Gastrocnemius medialis (tissue), 4 donors: ENCODE data around the gene NINJ2. TPM values are rescaled to one million over a fixed set of nuclear protein-coding genes. Genes with fewer than 3 reads are reported as not detected.

Experiments
- ATAC-seq, 2 donors: fragments of 150-250 bp; one replicate each; pipeline ENCODE4 v1.9.1; 2016
- DNase-seq, 2 donors: peaks; one replicate each; pipeline ENCODE4 v3.0.0-alpha.2; 2019
- H3K27ac ChIP-seq, 4 donors: fragments of 200-600 bp; sonication (generic); 1 replicate in 1 of 4; 2 replicates in 3 of 4; pipeline ENCODE4 v1.5.1; 2016 to 2018; ENCODE audit warnings: mild to moderate bottlenecking in 2 of 4, moderate library complexity in 1 of 4
- H3K27me3 ChIP-seq, 3 donors: fragments of 200-600 bp; sonication (generic) in 2 of 3; 1 replicate in 1 of 3; 2 replicates in 2 of 3; pipeline versions ENCODE4 v1.5.1 to v1.6.0; 2016 to 2019; ENCODE audit warnings: mild to moderate bottlenecking in 1 of 3, moderate library complexity in 1 of 3
- H3K36me3 ChIP-seq, 2 donors: fragments of 200-600 bp; sonication (generic) in 1 of 2; one replicate each; pipeline ENCODE4 v1.5.1; 2017 to 2018
- H3K4me1 ChIP-seq, 2 donors: fragments of 200-600 bp; sonication (generic) in 1 of 2; one replicate each; pipeline ENCODE4 v1.5.1; 2016 to 2017; ENCODE audit warnings: mild to moderate bottlenecking in 2 of 2
- H3K4me3 ChIP-seq, 4 donors: fragments of 200-600 bp; sonication (generic) in 3 of 4; 1 replicate in 1 of 4; 2 replicates in 3 of 4; pipeline ENCODE4 v1.5.1; 2016 to 2019; ENCODE audit warnings: mild to moderate bottlenecking in 2 of 4
- H3K9me3 ChIP-seq, 3 donors: fragments of 200-600 bp; sonication (generic) in 2 of 3; 1 replicate in 1 of 3; 2 replicates in 2 of 3; pipeline ENCODE4 v1.5.1; 2016 to 2019
- CTCF ChIP-seq, 5 experiments: fragments of 450-650 bp in 3 of 5; fragments of 200-600 bp in 2 of 5; sonication (generic) in 2 of 5; IDR thresholded peaks in 4 of 5; conservative IDR thresholded peaks in 1 of 5; 1 replicate in 4 of 5; 2 replicates in 1 of 5; pipeline ENCODE4 v1.5.1; 2016 to 2019; ENCODE audit warnings: antibody characterized with exemption in 5 of 5, mild to moderate bottlenecking in 3 of 5, moderate library complexity in 3 of 5
- POLR2A ChIP-seq, 2 donors: fragments of 450-650 bp; IDR thresholded peaks; one replicate each; pipeline ENCODE4 v1.6.1; 2017; ENCODE audit warnings: antibody characterized with exemption in 2 of 2, mild to moderate bottlenecking in 2 of 2, moderate library complexity in 2 of 2
- in situ Hi-C, 4 donors: fragments of 200-750 bp; cut with MboI; loops; one replicate each; pipeline versions ENCODE4 v1.15.0 to v1.8.0; 2017; ENCODE audit warnings: low sequenced_read_pairs in 4 of 4
- intact Hi-C: fragments of 100-400 bp; cut with DNase I; formaldehyde crosslinking; loops from one replicate; pipeline ENCODE4 v1.15.1; 2023; ENCODE audit warnings: low total_unique reads
- total RNA-seq, 4 donors: library from RNA; depleted of rRNA; stranded (reverse); fragments of >200 nt; gene quantifications; one replicate each; pipeline versions ENCODE4 v1.1.0 to v1.2.3, GENCODE V29; 2016

Gene NINJ2
- total RNA-seq, 4 donors from 2014 or later, result 12.0 to 106 (median 78.5) TPM

DNA sequence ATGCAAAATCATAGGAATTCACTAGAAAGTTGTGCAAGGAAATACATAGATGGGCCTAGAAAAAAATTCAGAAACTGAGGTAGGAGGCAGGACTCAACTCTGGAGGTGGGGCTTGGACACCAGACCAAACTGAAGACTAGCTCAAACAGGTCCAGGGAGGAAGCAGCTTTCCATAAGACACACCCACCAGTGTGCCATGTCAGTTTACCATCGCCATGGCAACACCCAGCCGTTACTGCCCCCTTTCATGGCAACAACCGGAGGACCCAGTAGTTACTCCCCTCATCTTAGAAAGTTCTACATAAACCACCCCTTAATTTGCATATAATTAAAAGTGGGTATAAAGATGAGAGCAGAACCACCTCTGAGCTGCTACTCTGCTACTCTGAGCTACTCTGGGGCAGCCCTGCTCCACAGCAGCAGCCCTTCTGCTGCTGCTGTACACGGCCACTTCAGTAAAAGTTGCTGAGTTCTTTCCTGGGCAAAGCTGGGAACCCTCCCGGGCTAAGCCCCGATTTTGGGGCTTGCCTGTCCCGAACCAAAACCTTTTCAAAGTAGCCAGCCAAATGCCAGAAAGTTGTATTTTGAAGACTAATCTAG is 30.8 kb upstream of the NINJ2 start:
- intact Hi-C loops (no loop called here), in situ Hi-C loops (no loop called here)
- ATAC-seq, result no peak

DNA sequence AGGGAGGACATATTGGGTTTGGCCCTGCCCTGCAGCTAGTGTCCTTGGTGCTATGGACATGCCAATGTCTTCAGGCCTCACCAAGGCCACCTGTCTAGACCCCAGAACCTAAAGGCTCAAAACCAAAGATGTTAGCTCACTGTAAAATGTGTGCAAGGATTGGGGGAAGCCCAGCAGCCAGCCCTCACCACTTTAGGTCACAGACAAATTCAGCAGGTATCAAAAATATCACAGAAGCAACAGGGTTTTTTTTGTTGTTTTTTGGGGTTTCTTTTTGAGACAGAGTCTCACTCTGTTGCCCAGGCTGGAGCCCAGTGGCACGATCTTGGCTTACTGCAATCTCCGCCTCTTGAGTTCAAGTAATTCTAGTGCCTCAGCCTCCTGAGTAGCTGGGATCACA is 29.0 kb upstream of the NINJ2 start:
- intact Hi-C loops, result no loop called here
- TF ChIP-seq CTCF (IDR thresholded peaks at IDR 0.05 in 4 of 5, conservative IDR thresholded peaks at IDR 0.05 in 1 of 5), result no peak

More for the DNA sequence above, 30.8 kb upstream of the NINJ2 start:
- no peak for TF ChIP-seq POLR2A (IDR thresholded peaks at IDR 0.05)
- TF ChIP-seq CTCF (IDR thresholded peaks at IDR 0.05 in 4 of 5, conservative IDR thresholded peaks at IDR 0.05 in 1 of 5), result no peak
- H3K4me3 ChIP-seq, result no peak overlapping the region
- DNase-seq, result no peak
- H3K9me3 ChIP-seq, result peaks cover 0 to 4% (median 0%) of the 10 kb centered on the region in 3 donors
- peaks cover 0 to 7% of the 10 kb centered on the region in 2 donors for H3K4me1 ChIP-seq
- no peak overlapping the region for H3K27ac ChIP-seq
- H3K27me3 ChIP-seq, result no peaks in the 10 kb centered on the region
- no peaks in the 10 kb centered on the region for H3K36me3 ChIP-seq

DNA sequence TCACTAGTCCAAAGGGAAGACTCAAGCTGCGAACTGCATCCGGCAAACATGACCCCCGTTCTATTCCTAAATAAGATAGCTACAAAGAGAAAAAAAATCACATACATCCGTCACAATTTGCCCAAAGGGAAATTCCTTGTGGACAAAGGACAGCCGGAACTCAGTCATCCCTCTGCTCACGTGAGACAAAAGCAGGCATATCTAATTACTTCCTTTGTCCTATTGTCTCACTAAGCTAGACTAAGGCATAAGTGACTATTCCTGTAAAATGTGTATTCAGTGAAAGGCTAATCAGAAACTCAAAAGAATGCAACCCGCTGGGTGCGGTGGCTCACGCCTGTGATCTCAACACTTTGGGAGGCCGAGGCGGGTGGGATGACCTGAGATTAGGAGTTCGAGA is 27.2 kb upstream of the NINJ2 start:
- Histone ChIP-seq H3K4me3 (peak overlapping the region in 3 of 4 donors; percentile 42 to 48 (median 47)), H3K36me3 (no peaks in the 10 kb centered on the region), H3K4me1 (peaks cover 0 to 14% of the 10 kb centered on the region in 2 donors), H3K9me3 (no peaks in the 10 kb centered on the region), H3K27ac (peak overlapping the region; percentile 40 to 78 (median 76)), H3K27me3 (no peaks in the 10 kb centered on the region)
- intact Hi-C loops, result no loop called here
- ATAC-seq, result peak; percentile 31 to 66
- no peak for DNase-seq
- in situ Hi-C loops, result no loop called here
- TF ChIP-seq CTCF (IDR thresholded peaks at IDR 0.05 in 4 of 5, conservative IDR thresholded peaks at IDR 0.05 in 1 of 5) (no peak), POLR2A (IDR thresholded peaks at IDR 0.05) (peak in 1 of 2 donors; percentile 22)

More for the DNA sequence above, 29.0 kb upstream of the NINJ2 start:
- in situ Hi-C loops, result no loop called here
- Histone ChIP-seq H3K27ac (peak overlapping the region in 2 of 4 donors; percentile 18 to 78), H3K4me3 (no peak overlapping the region), H3K4me1 (peaks cover 0 to 11% of the 10 kb centered on the region in 2 donors), H3K27me3 (no peaks in the 10 kb centered on the region), H3K36me3 (no peaks in the 10 kb centered on the region), H3K9me3 (no peaks in the 10 kb centered on the region)
- ATAC-seq (no peak), DNase-seq (no peak)

- intact Hi-C loops (no loop called here), in situ Hi-C loops (no loop called here)
- Histone ChIP-seq H3K27ac (peak overlapping the region in 1 of 4 donors; percentile 43), H3K27me3 (no peaks in the 10 kb centered on the region), H3K4me1 (peaks cover 6 to 29% of the 10 kb centered on the region in 2 donors), H3K9me3 (no peaks in the 10 kb centered on the region), H3K36me3 (no peaks in the 10 kb centered on the region), H3K4me3 (no peak overlapping the region)
- no peak for DNase-seq
- ATAC-seq, result no peak
- TF ChIP-seq POLR2A (IDR thresholded peaks at IDR 0.05), result no peak
- no peak for TF ChIP-seq CTCF (IDR thresholded peaks at IDR 0.05 in 4 of 5, conservative IDR thresholded peaks at IDR 0.05 in 1 of 5)
Observed at GRCh38 chr12:685388-685787, 22.1 kb upstream of the NINJ2 start.

GRCh38 chr12:684416-684815 is 21.2 kb upstream of the NINJ2 start:
- TF ChIP-seq POLR2A (IDR thresholded peaks at IDR 0.05) (no peak), CTCF (IDR thresholded peaks at IDR 0.05 in 4 of 5, conservative IDR thresholded peaks at IDR 0.05 in 1 of 5) (no peak)
- ATAC-seq, result no peak
- no peaks in the 10 kb centered on the region for H3K9me3 ChIP-seq
- in situ Hi-C loops (no loop called here), intact Hi-C loops (no loop called here)
- no peak overlapping the region for H3K4me3 ChIP-seq
- peak overlapping the region in 1 of 4 donors; percentile 27 for H3K27ac ChIP-seq
- no peaks in the 10 kb centered on the region for H3K27me3 ChIP-seq
- peaks cover 6 to 25% of the 10 kb centered on the region in 2 donors for H3K4me1 ChIP-seq
- DNase-seq, result no peak
- H3K36me3 ChIP-seq, result no peaks in the 10 kb centered on the region
